ENCODE data around the gene SPO11.

SPO11 gene, protein sequence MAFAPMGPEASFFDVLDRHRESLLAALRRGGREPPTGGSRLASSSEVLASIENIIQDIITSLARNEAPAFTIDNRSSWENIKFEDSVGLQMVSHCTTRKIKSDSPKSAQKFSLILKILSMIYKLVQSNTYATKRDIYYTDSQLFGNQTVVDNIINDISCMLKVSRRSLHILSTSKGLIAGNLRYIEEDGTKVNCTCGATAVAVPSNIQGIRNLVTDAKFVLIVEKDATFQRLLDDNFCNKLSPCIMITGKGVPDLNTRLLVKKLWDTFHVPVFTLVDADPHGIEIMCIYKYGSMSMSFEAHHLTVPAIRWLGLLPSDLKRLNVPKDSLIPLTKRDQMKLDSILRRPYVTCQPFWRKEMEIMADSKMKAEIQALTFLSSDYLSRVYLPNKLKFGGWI

DNA sequence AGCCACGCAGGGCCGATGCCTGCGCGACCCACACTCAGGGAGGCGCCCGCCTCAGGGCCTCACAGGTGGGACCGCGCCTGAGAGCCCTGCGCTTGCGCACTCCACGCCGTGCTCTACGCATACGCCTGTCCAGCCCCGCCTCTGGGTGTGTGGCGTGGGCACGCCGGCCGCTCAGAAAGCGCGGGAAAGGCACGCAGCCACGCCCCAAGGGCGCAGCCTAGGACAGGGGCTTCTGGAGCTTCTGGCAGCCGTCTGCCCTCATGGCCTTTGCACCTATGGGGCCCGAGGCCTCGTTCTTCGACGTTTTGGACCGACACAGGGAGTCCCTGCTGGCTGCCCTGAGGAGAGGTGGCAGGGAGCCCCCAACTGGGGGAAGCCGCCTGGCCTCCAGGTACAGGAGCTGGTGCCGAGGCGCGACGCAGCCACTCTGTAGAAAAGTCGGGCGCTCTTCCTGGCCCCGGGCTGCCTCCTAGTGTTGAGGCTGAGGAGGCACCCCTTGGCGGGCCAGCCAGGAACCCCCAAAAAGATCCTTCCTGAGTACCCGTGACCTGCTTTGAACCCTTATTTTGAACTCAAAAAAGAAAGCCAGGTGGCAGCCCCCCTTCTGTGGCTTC is at the start of gene SPO11:
Gene SPO11, plus strand, starts transcription at position 196 of the 614 bp plus-strand sequence. Its CDS starts 65 bp downstream, at position 261.
- no peak for DNase-seq (ENCODE audit: low read depth)

- no peak for DNase-seq (ENCODE audit: low read depth)
Measured at GRCh38 chr20:57280221-57280620, 49.4 kb upstream of the SPO11 start.

- no peak for DNase-seq (ENCODE audit: low read depth)
Measured at GRCh38 chr20:57281900-57282299, 47.7 kb upstream of the SPO11 start.

DNA sequence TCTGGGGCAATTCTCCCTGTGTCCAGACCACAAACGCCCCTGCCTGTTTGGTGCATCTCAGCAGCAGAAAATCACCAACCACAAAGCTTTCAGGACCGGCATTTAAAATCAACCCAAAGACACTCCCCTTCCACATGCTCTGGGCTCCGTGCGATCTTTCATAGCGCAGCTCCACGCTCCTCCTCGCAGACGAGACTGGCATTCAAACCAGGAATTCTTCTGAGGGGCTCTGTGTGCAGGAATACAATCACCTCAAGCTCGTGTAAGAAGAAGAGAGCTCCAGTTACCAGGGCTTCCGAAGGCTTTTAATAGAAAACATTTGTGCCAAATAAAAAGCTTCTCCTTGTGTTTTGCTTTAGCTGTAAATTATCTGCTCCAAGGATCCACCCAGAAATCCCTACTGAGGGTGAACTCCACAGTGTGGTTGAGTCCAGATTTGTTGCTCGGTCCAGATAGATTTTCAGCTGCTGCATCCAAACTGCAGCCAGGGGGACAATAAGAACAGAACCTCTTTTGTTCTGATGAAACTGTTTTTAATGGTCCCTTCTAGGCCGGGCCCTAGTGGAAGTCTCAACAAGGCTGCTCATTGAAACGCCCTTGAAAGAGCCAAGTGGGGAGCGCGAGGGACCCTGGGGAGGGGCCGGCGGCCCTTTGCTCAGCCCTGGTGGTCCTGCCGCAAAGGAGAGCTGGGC is 46.8 kb upstream of the SPO11 start:
- no peak for DNase-seq (ENCODE audit: low read depth)

- DNase-seq (ENCODE audit: low read depth), result no peak
Measured at GRCh38 chr20:57283860-57284259, 45.7 kb upstream of the SPO11 start.

DNA sequence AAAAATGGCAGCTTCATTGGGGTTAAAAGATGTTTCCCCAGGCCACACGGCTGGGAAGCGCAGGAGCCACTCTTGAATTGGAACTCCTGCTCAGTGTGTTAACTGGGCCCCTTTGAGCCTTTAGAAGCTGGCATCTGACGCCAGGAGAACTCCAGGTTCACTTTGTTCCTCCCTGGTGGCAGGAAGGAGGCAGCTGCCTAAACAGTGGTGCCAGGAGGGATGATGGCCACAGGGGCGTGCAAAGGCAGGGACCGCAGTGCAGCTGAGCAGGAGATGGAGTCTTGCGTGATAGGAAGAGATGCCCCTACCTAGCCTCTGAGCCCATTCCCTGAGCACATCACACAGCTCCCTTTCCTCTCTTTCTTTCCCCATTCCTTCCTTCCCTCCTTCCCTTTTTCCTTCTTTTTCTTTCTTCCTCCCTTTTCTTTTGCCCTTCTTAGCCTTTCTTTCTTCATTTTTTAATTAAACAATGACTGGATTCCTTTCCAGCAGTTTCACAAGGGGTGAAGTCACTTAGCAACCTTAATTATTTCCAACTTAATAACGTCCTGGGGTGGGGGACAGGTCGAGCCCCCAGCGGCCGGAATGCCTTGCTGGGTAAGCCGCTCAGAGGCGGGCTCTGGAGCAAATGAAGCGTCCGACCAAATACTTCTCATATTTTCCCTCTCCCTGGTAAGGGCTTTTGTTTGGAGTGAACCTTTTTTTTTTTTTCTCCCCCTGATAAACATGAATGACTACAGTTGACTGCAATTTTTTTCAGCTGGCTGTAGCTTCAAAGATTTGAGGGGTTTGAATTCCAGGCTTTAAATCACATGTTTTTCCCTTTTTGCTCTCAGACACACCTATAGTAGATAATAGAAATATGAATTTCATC is 42.4 kb upstream of the SPO11 start:
- DNase-seq (ENCODE audit: low read depth), result no peak

- no peak for DNase-seq (ENCODE audit: low read depth)
Measured at GRCh38 chr20:57287901-57288300, 41.7 kb upstream of the SPO11 start.

GRCh38 chr20:57288651-57289277 is 40.8 kb upstream of the SPO11 start:
- DNase-seq (ENCODE audit: low read depth), result no peak

- DNase-seq (ENCODE audit: low read depth), result no peak
Measured at GRCh38 chr20:57289391-57290177, 40.0 kb upstream of the SPO11 start.

DNA sequence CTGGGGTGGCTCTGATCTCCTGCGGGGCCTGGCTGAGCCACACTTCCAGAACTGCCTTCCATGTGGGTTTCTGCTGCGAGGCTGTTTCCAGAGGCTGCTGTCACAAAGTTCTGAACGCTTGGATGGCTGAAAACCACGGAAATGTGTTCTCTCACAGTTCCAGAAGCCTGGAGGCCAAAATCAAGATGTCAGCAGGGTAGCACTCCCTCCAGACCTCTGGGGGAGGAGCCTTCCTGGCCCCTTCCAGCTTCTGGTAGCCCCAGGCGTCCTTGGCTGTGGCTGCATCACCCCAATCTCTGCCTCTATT is 39.5 kb upstream of the SPO11 start:
- DNase-seq (ENCODE audit: low read depth), result no peak

DNA sequence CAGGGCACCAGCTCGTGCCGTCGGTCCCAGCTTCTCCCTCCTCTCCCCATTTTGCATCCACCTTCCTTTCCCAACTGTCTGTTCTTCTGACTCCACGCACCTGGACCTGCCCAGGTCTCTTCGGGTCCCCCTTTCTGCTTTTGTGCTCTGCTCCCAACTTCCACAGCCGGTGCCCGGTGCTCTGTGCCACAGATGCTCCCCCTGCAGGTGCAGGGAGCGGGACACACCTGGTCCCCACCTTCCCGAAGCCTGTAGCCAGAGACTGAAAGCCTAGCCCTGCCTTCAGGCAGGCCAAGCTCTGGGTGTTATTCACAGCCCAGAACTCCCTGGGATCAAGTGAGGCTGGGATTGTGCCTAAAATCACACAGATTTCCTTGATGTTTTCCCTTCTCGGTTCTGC is 38.6 kb upstream of the SPO11 start:
- no peak for DNase-seq (ENCODE audit: low read depth)

GRCh38 chr20:57291694-57292093 is 37.9 kb upstream of the SPO11 start:
- no peak for DNase-seq (ENCODE audit: low read depth)

DNA sequence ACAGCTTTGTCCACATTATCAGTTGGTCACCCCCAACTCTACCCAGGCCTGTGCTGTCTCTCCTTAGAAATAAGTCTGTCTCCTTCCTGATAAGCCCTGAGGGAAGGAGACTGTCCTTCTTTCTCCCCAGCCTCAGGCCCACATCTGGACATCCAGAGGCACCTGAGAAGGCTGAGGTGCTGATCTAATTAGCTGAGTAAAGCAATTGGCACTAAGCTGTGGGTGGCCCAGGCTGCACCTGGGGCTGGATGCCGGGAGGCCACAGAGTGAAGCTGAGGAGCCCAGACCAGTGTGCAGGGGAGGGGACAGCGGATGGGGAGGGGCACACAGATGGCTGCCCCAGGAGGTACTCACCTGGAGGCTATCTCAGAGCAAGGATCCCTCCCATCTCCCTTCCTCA is 37.0 kb upstream of the SPO11 start:
- DNase-seq (ENCODE audit: low read depth), result no peak

- no peak for DNase-seq (ENCODE audit: low read depth)
Measured at GRCh38 chr20:57293995-57294394, 35.6 kb upstream of the SPO11 start.

DNA sequence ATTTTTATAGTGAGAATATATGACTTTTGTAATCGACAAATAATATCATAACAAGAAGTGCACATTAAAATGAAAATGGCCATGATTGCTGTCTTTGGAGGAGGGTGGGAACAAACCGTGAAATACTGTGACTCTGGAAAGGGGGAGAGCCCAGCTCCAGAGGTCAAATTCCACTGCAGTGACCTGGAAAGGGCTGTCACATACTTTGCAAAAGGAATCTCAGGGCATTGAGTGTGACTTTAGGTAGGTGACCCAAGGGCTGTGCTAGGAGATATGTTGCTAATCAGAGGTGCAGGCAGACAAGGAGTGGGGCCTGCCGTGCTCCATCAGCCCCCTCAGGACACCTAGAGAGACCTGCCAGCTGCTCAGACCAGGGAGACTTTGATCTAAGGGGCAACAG is 35.1 kb upstream of the SPO11 start:
- no peak for DNase-seq (ENCODE audit: low read depth)

GRCh38 chr20:57298457-57298856 is 31.1 kb upstream of the SPO11 start:
- DNase-seq (ENCODE audit: low read depth), result no peak

GRCh38 chr20:57301026-57301425 is 28.6 kb upstream of the SPO11 start:
- DNase-seq (ENCODE audit: low read depth), result no peak

GRCh38 chr20:57306747-57307146 is 22.9 kb upstream of the SPO11 start:
- DNase-seq (ENCODE audit: low read depth), result no peak

DNA sequence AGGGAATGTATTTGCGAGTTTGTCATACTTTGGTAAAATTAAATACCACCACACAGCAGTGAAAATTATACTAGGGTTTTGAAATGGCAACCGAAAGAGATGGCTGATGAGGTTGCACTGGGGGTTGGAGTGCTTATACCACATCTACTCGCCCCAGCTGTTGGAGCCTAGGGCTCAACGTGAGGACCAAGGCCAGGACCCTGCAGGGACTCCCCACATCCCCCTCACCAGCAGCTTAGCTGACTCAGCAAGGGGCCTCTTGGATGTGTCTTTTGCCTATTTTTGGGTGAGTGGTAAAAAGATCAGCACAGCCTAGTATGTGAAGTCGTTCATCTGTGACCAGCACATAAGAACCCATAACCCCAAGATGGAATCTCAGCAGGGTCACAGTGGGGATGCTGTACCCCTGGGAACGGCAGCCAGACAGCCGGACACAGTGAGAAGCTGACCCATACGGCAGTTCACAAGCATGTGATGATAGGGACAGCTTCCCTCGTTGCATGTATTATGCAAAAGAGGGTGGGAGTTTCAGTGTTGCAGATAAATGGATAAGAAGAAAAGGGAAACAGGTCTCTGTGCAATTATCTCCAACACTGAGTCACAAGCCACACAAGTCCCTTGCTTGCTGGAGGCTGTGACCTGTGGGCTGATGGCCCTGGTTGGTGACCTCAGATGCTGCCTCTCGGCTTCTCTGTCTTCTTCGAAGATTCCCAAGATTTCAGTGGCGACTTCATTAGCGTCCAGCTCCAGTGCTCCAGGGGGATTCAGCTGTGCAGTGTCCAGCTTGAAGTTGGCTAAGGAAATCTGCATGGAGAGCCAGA is 20.9 kb upstream of the SPO11 start:
- no peak for DNase-seq (ENCODE audit: low read depth)

- DNase-seq (ENCODE audit: low read depth), result no peak
Measured at GRCh38 chr20:57309544-57310115, 20.0 kb upstream of the SPO11 start.

All from stimulated activated CD8-positive, alpha-beta memory T cell treated with anti-CD3 and anti-CD28 coated beads, Interleukin-15, amount 100 ng/mL, for 1 hour (primary cell).